PC-9 (cell line): ENCODE measurements around the gene GPD1L.

Experiments used
- EZH2 ChIP-seq: fragments of 200-600 bp; sonication (generic); IDR thresholded peaks from 2 replicates; pipeline ENCODE4 v1.8.0; 2017; ENCODE audit warnings: antibody characterized with exemption, low read depth
- TF ChIP-seq, protein P1 (sequence below): fragments of 200-600 bp; sonication (generic); conservative IDR thresholded peaks from 2 replicates; pipeline ENCODE4 v1.6.1; 2017; ENCODE audit warnings: mixed run types, antibody characterized with exemption, mild to moderate bottlenecking, moderate library complexity

DNA sequence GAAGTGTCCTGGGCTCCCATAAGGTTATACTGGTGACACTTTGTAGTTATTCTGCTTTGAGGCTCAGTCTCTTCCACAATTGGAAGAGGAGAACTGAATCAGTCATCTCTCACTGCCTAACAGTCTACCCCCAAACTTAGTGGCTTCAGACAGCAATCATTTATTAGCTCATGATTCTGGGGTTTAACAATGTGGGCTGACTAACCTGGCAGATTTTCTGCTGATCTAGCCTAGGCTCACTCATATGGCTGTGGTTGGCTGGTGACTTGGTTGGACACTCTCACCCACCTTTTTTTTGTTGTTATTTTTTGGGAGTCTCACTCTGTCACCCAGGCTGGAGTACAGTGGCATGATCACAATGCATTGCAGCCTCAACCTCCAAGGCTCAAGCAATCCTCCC, 7.1 kb downstream of the GPD1L start:
- TF ChIP-seq, protein P1, sequence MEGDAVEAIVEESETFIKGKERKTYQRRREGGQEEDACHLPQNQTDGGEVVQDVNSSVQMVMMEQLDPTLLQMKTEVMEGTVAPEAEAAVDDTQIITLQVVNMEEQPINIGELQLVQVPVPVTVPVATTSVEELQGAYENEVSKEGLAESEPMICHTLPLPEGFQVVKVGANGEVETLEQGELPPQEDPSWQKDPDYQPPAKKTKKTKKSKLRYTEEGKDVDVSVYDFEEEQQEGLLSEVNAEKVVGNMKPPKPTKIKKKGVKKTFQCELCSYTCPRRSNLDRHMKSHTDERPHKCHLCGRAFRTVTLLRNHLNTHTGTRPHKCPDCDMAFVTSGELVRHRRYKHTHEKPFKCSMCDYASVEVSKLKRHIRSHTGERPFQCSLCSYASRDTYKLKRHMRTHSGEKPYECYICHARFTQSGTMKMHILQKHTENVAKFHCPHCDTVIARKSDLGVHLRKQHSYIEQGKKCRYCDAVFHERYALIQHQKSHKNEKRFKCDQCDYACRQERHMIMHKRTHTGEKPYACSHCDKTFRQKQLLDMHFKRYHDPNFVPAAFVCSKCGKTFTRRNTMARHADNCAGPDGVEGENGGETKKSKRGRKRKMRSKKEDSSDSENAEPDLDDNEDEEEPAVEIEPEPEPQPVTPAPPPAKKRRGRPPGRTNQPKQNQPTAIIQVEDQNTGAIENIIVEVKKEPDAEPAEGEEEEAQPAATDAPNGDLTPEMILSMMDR = no peak
- no peak for TF ChIP-seq EZH2
